Right renal cortex interstitium (tissue), 3 donors: Measurements from ENCODE around the gene CYP4F12. TPM values are rescaled to one million over a fixed set of nuclear protein-coding genes. Genes with fewer than 3 reads are reported as not detected.
"Not testable (repeated sequence)": the region's sequence is repeated elsewhere in the genome, so short reads cannot be mapped to it uniquely, and the experiment has no call there.

ENCODE experiments used
- DNase-seq, 3 donors: peaks; one replicate each; pipeline ENCODE4 v3.0.0-alpha.2; 2013; ENCODE audit warnings: low read depth in 3 of 3, low spot score in 2 of 3
- polyA plus RNA-seq, 3 donors: library from polyadenylated mRNA; unstranded; fragments of 120-200 nt; gene quantifications; one replicate each; pipeline ENCODE4 v1.2.1, GENCODE V29; 2013; ENCODE audit not compliant: insufficient read length in 3 of 3

The CYP4F12 gene
- polyA plus RNA-seq, 3 donors: 0.49 to 0.61 TPM; not detected in 1

DNA sequence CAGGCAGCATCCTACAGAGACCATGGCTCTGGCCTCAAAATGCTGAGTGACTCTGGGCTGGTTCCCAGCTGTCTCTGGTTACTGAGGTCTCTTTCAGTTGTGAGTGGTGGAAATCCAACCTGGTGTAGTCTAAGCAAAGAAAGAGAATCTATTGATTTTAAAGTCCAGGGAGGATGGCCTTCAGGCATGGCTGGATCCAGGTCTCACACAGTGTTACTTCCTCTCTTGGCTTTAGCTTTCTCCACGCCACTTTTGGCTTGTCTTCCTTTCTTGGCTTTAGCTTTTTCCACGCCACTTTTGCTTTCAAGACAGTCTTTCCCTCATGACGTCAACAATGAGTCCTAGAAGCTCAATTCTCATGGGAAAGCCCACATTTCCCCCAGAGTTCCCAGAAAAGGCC is 28.1 kb upstream of the CYP4F12 start:
- no peak for DNase-seq

DNA sequence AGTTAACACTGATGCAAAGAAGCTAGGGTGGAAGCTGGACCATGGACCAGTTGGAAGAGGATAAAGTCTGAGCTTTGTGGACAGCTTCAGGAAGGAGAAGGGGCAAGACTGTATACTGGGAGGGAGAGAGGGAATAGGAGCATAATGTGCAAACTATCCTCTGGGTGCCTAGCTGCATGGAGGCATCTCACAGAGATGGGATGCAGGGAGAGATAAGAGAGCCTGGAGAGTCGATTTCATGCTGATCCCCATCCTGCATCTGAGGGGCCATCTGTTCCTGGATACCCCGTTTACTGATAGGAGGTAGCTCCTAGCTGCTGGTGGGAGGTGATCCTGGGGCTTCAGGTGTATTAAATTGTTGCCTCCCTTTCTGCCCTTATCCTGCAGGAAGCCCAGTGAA is 23.4 kb upstream of the CYP4F12 start:
- no peak for DNase-seq

DNA sequence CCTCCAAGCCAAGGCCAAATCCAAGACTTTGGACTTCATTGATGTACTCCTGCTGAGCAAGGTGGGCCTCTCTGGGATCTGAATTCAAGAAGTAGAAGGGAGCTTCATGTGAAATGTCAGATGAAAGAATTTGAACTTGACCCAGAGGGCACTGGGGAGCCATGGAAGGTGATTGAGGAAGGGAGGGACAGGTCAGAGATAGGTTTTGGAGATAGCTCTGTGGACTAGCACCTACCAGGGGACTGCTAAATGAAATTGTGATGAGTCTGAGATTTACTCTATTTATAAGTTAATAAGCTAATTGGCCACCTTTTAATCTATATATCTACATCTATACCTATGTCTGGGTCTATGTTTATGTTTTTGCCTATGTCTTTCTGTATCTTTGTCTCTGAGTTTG is 22.8 kb upstream of the CYP4F12 start:
- DNase-seq: not testable (repeated sequence)

DNA sequence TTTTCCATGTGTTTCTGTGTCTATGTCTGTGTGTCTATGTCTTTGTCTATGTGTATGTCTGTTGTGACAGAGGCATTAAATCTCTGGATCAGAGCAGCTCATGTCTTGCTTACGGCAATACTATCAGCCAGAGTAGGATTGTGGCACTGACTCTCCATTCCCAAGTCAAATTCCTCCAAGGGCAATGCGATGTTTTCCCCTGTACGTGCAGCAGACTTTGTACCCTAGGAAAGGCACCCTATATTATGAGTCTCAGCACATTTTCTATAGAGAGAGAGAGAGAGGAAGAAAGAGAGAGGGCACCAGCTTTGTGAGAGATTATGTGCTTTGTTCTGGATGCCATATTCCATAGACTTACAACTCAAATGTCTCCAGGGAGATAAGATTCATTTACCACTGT is 21.1 kb upstream of the CYP4F12 start:
- DNase-seq: no peak

DNA sequence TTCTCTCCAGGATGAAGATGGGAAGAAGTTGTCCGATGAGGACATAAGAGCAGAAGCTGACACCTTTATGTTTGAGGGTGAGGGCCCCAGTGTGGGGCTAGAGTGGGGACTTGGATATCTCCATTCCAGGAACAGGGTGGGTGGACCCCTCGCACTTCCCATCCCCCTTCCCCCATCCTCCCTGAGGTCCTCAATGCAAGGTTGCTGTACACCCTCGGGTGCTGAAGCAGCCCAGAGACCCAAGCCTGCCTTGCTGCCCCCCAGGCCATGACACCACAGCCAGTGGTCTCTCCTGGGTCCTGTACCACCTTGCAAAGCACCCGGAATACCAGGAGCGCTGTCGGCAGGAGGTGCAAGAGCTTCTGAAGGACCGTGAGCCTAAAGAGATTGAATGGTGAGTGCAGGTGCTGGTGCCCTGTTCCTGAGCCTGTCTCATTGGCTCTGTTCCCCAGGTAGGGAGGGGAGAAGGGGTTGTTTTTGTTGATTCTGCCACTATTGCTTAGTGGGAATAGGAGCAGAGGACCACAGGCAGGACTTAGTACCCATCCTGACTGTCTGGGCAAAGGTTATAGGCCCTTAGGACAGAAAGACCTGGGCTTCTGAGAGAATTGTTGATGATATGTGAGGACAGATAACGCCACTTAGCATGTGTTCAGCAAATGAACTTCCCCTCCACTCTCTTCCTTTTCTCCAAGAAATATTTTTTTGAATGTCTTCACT is 20.2 kb upstream of the CYP4F12 start:
- DNase-seq: no peak

DNA sequence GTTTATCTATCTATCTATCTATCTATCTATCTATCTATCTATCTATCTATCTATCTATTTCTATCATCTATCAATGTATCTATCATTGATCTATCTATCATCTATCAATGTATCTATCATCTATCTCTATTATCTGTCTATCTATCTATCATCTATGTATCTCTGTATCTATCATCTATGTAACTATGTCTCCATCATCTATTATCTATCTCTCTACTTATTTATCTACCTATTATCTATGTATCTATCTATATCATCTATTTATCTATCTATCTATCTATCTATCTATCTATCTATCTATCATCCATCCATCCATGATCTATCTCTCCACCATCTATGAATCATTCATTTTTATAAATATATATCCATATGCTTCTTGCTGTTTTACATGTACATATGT is 16.4 kb upstream of the CYP4F12 start:
- DNase-seq: no peak

DNA sequence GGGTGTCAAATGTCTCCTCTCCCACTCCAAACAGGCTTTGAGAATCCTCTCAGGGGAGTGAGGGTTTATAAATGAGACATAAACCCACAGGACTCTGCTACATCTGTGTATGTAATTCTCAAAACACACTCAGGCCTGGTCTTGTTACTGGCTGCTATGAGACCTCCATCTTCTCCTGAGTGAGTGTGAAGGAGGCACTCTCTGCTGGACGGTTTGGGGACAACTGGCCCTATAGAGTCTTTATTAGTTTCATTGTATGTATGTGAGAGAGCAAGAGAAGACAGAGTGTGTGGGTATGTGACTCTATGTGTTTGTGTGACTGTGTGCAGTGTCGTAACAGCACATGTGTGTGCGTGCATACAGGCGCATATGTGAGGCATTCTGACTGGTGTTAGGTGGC is 9.6 kb upstream of the CYP4F12 start:
- no peak for DNase-seq

DNA sequence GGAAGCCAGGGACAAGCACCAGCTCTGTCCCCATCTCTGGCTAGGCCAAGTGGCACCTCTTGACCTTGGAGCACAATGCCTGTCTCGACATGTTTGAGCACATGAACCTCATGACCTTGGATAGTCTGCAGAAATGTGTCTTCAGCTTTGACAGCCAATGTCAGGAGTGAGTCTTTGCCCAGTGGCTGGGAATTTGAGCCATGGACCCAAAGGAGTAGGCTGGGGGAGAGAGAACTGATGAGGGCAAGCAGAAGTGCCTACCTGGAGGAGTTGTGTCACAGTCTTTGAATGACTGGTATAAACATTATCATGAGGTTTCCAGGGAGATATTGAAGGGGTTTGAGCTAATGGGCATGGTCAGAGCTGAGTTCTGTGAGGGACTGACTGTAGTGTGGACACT is 6.7 kb upstream of the CYP4F12 start:
- no peak for DNase-seq

DNA sequence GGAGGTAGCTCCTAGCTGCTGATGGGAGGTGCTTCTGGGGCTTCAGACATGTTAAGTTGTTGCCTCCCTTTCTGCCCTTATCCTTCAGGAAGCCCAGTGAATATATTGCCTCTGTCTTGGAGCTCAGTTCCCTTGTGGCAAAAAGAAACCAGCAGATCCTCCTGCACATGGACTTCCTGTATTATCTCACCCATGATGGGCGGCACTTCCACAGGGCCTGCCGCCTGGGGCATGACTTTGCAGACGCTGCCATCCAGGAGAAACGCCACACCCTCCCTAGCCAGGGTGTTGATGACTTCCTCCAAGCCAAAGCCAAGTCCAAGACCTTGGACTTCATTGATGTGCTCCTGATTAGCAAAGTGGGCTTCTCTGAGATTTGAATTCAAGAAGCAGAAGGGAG is 6.0 kb upstream of the CYP4F12 start:
- DNase-seq: no peak

DNA sequence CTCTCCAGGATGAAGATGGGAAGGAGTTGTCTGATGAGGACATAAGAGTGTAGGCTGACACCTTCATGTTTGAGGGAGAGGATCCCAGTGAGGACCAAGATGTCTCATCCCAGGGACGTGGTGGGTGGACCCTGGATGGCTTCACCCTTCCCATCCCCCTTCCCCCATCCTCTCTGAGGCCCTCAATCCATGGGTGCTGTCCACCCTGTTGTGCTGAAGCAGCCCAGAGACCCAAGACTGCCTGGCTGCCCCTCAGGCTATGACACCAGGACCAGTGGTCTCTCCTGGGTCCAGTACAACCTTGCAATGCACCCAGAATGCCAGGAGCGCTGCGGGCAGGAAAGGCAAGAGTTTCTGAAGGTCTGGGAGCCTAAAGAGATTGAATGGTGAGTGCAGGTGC is 3.4 kb upstream of the CYP4F12 start:
- no peak for DNase-seq

DNA sequence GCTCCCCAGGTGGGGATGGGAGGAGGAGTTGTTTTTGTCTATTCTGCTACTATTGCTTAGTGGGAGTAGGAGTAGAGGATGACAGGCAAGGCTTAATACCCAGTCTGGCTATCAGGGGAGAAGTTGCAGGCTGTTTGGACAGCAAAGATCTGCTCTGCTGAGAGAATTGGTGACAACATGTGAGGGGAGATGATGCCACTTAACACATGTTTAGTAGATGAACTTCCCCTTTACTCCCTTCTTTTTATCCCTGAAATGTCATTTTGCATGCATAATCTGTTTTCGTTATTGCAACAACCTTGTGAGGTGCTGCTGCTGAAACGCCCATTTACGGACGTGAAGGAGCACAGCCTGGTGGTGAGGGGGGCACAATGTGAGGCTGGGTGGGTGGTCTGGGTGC is 3.0 kb upstream of the CYP4F12 start:
- no peak for DNase-seq

DNA sequence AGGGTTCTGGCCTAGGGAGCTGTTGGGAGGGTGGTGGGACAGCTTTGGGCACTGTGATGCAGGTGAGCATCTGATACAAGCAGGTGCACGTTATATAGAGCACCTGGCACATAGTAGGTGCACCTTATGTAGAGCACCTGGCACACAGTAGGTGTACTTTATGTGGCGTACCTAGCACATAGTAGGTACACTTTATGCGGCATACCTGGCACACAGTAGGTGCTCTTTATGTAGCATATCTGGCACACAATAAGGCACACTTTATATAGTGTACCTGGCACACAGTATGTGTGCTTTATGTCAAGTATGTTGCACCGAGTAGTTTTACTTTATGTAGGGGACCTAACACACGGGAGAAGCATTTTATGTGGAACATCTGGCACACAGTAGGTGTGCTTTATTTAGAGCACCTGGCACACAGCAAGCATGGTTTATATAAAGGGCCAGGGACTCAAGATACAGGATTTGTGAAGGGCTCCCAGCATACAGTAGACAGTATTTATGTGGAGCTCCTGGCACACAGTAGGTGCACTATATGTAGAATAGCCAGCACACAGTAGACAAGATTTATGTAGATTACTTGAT is 1.6 kb upstream of the CYP4F12 start:
- no peak for DNase-seq

DNA sequence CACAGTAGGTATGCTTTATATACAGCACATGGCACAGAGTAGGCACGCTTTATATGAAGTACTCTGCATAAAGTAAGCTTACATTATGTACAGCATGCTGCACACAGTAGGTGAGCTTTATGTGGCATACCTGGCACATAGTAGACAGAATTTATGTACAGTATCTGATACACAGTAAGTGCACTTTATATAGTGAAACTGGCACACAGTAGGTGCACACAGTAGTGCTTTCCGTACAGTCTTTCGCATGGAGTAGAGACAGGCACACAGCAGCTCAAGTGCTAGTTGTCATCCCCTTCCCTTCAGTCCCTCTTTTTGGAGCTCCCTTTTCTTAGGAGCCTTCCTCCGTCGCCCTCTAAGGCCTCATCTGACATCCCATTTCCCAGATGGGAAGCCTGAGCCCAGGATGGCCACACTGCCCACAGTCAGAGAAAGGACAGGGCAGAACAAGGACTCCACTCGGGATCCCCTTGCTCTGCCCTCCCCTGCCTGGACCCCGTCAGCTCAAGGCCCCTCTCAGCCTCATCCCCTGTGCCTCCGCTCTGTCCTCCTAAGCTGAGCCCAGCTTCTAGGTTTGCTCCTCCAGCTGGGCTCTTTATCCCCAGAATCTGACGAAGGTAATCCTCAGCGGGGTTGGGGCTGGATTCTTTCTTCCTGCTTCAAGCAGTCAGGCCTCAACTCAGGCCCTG is 852 bp upstream of the CYP4F12 start:
- no peak for DNase-seq

DNA sequence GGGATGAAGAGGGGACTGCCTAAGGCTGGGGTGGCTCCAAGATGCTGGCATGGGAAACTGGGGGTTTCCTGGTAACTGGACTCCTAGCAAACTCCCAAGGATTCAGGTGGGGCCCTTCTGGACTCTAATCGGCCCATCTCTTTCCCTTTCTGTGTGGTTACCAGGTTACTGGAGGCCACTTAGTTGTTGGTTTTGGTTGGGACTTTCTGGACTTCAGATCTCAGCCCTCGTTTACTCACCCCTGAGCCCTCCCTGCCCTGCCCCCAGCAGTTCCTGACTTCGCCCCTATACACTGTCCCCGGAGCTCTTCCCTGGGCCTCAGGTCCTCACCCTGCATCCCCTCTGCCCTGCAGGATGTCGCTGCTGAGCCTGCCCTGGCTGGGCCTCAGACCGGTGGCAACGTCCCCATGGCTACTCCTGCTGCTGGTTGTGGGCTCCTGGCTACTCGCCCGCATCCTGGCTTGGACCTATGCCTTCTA is 328 bp downstream of the CYP4F12 start:
- DNase-seq: no peak

DNA sequence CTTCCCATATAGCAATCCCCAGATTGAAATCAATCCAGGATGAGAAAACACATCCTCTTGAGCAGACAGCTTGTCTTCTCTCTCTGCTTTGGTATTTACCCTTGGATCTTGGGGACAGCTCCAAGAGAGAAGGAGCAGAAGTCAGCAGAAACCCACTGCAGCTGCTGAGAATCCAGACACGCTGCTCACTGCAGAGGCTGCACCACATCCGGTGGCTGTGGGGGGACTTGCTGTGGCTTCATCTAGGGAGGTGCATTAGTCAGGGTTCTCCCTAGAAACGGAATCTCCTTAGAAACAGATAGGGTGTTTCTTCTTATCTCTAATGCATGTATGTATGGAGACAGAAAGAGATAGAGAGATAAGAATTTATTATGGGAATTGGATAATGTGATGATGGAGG is 2.7 kb downstream of the CYP4F12 start:
- no peak for DNase-seq

DNA sequence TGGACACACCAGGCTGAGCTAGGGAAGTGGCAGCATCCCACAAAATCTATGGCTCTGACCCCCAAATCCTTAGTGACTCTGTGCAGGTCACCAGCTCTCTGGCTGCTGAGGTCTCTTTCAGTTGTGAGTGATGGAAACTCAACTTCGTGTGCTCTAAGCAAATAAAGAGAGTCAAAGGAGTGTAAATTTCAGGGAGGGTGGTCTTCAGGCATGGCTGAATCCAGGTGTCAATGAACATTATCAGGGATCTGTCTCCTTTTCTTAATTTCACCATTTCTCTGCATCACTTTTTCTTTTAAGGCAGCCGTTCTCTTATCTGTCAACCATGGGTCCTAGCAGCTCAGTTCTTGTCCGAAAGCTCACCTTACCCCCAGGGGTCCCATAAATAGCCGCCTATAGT is 6.2 kb downstream of the CYP4F12 start:
- DNase-seq: no peak

DNA sequence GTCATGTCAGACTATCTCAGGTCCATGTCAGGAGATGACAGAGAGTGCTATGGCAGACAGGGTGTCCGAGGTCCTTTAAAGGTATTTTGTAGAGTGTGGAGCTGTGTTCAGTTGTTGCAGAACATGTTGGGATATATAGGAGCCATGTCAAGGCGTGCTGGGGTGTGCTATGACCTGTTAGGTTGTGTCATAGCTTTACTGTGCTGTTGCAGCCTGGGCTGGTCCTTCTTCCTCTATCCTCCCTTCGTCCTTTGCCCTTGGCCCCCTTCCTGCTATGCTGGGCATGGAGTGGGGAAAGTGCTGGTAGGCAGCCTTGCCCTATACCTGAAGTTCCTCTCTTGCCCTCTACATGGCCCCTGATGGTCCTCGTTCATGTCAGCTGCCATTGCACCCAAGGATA is 7.0 kb downstream of the CYP4F12 start:
- not testable (repeated sequence) for DNase-seq

DNA sequence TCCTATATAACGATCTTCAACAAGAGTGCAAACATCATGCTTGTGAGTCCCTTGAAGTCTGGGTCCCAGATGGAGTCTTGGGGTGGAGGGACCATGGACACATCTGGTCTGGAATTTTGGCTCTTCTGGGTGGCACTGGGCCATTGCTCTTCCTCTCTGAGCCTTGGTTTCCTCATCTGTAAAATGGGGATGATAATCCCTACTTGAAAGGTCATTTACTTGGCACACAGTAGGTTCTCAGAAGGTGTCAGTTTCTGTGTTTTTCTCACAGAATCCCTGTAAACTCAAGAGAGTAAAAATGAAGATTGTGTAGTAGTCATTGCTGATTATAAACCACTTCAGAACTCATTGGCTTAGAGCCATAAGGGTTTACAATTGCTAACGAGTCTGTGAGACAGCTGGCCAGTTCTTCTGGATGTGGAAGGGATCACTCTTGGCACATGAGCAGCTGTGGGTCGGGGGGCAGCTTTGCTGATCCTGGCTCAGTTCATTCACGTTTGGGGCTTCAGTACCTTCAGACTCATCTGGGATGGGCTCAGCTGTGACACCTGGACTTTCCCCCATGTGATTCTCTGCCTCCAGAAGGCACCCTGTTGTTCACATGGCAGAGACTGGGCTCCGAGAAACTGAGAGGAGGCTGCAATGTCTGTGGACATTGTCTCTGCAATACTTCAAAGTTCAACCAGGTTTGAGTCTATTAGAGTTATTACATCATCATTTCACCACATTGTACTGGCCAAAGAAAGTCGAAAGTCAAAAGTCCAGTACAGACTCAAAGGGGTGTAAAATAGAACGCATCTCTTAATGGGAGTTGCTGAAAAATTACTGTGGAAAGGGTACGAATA is 7.8 kb downstream of the CYP4F12 start:
- no peak for DNase-seq

DNA sequence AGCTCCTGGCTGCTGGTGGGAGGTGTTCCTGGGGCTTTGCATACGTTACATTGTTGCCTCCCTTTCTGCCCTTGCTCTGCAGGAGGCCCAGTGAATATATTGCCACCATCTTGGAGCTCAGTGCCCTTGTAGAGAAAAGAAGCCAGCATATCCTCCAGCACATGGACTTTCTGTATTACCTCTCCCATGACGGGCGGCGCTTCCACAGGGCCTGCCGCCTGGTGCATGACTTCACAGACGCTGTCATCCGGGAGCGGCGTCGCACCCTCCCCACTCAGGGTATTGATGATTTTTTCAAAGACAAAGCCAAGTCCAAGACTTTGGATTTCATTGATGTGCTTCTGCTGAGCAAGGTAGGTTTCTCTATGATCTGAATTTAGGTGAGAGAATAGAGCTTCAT is 10.5 kb downstream of the CYP4F12 start:
- DNase-seq: no peak

DNA sequence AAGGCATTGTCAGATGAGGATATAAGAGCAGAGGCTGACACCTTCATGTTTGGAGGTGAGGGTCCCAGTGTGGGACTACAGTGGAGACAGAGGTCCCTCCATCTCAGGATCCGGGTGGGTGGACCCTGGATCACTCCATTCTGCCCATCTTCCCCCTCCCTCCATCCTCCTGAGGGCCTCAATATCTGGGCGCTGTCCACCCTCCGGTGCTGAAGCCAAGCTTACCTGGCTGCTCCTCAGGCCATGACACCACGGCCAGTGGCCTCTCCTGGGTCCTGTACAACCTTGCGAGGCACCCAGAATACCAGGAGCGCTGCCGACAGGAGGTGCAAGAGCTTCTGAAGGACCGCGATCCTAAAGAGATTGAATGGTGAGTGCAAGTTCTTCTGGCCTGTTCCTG is 11.9 kb downstream of the CYP4F12 start:
- no peak for DNase-seq

DNA sequence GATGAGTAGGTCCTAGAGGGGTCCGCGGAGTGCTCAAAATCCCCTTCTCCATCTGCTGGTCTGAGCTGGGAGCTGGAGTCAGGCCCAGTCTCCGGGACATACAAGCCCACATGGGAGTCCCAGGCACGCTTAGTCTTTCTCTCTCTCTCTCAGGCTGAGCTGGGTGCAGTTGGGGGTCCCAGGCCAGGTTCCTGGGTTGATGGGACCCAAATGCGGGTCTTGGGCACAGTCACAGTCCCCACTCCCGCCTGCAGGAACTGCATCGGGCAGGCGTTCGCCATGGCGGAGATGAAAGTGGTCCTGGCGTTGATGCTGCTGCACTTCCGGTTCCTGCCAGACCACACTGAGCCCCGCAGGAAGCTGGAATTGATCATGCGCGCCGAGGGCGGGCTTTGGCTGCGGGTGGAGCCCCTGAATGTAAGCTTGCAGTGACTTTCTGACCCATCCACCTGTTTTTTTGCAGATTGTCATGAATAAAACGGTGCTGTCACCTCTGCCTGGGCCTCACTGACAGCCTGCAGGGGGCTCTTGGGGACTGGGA is 23.8 kb downstream of the CYP4F12 start:
- no peak for DNase-seq
